HG02678 (cell line): ENCODE data around the gene TRPM5.
"Not testable (repeated sequence)": the region's sequence is repeated elsewhere in the genome, so short reads cannot be mapped to it uniquely, and the experiment has no call there.

ENCODE experiments used
- ATAC-seq: cut with Tn5 transposase; IDR thresholded peaks from one replicate; pipeline ENCODE4 v1.9.1; 2021; ENCODE audit warnings: mild to moderate bottlenecking, moderate library complexity; ENCODE audit not compliant: unreplicated experiment

The TRPM5 gene, protein sequence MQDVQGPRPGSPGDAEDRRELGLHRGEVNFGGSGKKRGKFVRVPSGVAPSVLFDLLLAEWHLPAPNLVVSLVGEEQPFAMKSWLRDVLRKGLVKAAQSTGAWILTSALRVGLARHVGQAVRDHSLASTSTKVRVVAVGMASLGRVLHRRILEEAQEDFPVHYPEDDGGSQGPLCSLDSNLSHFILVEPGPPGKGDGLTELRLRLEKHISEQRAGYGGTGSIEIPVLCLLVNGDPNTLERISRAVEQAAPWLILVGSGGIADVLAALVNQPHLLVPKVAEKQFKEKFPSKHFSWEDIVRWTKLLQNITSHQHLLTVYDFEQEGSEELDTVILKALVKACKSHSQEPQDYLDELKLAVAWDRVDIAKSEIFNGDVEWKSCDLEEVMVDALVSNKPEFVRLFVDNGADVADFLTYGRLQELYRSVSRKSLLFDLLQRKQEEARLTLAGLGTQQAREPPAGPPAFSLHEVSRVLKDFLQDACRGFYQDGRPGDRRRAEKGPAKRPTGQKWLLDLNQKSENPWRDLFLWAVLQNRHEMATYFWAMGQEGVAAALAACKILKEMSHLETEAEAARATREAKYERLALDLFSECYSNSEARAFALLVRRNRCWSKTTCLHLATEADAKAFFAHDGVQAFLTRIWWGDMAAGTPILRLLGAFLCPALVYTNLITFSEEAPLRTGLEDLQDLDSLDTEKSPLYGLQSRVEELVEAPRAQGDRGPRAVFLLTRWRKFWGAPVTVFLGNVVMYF (N-terminal part only)

DNA sequence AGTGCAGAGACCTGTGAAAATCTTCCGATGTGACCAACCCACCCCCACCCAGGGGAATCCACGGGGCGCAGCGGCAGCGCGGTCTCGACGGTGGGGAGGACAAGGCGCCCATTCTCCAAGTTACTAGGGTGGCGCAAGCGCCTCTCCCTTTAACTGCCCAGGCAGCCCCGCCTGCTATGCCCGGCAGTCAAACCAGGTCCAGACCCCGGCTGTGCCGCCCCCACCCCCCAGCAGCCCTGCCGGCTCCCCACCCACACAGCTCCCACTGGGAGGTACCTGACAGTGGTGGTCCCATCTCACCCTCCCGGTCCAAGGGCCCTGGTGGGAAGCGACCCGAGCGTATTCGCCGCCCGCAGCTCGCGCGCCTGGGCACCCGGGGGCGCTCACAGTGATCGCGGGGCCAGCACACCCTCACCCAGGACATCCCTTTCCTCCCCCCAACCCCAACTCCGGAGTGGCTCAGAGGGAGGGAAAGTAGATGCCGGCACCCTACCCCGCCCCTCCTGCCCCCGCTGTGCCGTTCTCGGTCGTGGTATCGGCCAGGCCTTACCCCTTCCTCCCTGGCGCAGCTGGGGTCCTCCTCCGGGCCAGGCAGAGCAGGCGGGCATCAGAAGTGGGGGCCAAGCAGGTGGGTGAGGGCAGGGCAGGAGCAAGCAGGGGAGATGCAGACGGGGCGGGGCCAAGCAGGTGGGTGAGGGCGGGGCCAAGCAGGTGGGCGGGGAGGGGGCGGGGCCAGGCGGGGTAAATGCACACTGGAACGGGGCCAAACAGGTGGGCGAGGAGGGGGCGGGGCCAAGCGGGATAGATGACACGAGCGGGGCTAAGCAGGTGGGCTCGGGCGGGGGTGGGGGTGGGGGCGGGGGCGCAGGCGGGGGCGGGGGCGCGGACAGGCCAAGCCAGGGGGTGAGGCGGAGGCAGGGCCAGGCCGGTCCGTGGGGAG, at the start of gene TRPM5:
Gene TRPM5, minus strand, starts transcription at position 634 of the 940 bp plus-strand sequence. CDS start 21,478 bp downstream, outside the sequence.
- ATAC-seq: no peak

DNA sequence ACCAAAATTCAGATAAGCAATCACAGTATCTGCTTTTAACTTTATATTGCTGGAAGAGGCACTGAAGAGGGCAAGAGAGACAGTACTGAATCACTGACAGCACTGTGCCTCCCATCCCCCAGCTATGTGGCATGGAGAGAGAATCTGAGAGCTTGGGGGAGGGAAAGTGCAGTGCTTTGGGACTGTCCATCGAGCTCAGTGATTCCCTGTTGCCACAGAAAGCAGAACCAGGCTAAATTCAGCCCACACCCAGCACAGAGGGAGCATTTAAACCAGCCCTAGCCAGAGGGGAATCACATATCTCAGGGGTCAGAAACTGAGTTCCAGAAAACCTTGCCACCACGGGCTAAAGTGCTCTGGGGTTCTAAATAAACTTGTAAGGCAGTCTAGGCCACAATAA, 44.8 kb upstream of the TRPM5 start:
- ATAC-seq: no peak

DNA sequence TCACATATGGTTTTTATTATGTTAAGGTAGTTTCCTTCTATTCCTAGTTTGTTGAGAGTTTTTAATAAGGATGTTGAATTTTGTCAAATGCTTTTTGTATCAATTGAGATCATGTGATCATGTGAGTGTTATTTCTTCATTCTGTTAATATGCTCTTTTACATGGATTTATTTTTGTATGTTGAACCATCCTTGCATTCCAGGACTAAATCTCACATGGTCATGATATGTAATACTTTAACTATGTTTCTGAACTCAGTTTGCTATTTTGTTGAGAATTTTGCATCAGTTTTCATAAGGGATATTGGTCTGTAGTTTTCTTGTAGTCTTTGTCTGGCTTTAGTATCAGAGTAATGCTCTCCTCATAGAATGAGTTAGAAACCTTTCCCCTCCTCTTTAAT, 43.7 kb upstream of the TRPM5 start:
- ATAC-seq: no peak

DNA sequence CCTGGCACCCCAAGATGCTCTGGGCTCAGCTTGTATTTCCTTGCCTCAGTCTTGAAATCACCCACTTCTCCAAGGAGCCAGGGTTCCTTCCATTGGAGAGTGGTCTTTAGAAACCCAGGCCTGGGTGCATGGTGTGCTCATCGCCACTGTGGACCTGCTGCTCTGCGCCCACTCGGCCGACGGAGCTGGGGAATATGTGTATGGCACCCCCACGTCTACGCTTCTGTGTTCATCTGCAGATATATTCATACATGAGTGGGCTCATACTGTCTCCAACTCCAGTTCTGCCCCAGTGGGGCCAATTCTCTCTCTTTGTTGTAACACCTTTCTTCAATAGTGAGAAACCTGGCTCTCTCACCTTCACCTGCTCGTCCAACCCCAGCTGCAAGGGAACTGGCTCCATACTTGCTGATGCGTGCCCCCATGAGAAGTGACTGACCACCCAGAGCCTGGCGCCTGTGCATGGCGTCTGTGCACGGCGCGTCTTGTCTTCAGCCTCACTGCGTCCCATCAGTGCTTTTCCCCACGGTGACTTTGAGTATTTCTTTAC, 40.3 kb upstream of the TRPM5 start:
- no peak for ATAC-seq

DNA sequence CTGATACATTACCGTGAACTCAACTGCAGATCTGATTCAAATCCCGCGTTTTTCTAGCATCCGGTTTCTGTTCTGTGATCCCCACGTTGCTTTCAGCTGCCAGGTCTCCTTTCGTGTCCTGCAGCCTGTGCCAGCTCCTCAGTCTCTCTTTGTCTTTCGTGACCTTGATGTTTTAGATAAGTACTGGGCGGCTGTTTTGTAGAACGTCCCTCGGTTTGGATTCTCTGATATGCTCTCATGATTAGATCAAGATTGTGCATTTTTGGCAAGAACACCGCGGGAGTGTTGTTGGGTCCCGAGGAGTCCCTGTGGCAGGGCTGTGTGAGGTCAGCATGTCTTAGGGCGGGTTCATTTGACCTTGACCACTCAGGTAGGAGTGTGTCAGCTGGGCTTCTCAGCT, 39.1 kb upstream of the TRPM5 start:
- ATAC-seq: no peak

DNA sequence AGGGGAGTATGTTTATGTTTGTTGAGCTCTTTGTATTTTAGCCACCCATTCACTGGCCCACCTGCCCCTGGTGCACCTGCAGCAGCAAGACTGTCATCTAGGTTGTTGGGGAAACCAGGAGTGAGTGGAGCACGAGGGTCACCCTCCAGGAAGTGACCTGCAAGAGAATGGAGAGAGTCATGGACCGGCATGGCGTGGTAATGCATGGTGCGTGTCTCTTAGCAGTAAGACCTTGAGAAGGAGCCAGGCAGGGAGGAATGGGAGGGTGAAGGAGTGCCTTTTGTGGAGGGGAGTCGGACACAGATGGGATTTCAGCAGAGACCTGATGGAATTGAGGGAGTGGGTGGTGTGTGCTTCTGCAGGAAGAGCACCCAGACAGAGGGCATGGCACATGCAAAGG, 38.4 kb upstream of the TRPM5 start:
- ATAC-seq: no peak

DNA sequence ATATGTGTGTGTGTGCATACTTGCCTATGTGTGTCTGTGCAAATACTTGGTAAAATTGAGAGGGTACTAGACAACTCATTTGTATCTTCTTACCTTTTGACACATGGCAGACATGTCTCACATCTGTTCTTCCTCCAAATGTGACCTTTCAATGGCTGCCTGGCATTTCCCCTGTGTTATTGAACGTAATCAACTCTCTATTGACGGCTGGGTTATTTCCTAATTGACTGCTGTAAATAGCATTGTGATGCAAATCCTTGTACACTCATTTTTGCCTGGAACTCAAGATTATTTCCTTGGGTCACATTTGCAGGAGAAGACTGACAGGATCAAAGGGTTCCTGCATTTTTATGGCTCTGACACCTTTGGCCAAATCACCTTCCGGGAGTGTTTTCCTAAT, 37.9 kb upstream of the TRPM5 start:
- ATAC-seq: no peak

DNA sequence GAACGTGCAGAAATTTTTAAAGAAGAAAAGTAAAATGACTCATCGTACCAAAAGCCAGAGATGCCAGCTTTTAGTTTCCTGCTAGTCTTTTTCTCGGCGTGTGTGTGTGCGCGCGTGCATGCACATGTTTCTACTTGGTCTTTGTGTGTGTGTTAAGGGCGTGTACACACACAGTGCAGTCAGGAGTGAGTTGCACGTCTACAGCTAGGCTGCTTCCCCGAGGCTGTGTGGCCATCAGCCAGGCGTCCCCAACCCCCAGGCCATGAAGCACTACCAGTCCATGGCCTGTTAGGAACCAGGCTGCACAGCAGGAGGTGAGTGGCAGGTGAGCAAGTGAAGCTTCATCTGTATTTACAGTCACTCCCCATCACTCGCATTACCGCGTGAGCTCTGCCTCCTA, 36.9 kb upstream of the TRPM5 start:
- no peak for ATAC-seq

DNA sequence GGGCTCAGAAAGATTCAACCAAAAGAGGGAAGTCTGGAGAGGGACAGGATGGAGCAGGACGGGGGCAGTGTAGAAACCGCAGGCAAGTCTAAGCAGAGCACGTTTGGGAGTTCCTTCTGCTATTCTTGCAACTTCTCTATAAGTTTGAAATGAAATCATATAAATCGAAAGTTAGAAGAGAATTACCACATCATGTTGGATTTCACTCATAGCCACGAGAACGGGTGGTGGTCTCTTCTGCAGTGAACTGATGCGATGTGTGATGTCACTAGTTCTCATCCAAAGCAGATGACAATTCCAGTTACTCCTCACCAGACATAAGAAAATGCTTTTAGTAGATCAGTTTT, 36.5 kb upstream of the TRPM5 start:
- no peak for ATAC-seq

DNA sequence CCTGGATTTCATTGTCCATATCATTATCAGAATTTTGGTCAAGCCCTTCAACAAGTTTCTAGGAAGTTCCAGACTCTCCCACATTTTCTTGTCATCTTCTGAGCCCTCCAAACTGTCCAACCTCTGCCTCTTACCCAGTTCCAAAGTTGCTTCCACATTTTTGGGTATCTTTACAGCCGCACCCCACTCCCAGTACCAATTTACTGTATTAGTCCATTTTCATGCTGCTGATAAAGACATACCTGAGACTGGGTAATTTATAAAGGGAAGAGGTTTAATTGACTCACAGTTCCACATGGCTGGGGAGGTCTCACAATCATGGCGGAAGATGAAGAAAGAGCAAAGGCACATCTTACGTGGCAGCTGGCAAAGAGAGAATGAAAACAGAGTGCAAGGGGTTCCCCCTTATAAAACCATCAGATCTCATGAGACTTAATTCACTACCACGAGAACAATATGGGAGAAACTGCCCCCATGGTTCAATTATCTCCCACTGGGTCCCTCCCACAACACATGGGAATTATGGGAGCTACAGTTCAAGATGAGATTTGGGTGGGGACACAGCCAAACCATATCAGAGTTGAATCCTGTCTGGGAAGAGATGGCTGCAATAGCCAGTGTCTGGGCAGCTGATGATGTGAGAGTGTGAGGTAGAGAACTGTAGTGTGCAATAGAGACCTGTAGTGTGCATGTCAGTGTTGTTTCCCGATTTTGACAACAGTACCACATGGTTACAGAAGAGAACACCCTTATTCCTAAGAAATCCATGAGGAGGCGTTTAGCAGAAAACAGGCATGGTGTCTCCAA, 36.0 kb upstream of the TRPM5 start:
- ATAC-seq: not testable (repeated sequence)

DNA sequence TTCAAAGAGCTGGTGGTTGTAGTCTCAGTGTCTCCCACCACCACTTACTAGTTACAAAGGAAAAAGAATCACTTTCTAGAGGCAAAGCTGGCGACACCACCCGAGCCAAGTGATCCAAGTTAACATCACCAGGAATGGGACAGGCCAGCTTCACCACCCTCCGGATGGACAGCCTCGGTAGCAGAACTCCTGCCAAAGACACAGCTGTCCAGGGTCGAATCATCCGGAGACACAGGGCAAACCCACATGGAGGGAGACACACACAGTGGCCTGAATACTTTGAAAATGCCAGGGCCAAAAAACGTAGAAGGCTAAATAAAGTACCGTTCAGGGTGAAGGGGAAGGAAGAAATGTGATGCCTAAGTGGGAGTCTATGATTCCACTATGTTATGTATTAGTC, 33.6 kb upstream of the TRPM5 start:
- no peak for ATAC-seq

DNA sequence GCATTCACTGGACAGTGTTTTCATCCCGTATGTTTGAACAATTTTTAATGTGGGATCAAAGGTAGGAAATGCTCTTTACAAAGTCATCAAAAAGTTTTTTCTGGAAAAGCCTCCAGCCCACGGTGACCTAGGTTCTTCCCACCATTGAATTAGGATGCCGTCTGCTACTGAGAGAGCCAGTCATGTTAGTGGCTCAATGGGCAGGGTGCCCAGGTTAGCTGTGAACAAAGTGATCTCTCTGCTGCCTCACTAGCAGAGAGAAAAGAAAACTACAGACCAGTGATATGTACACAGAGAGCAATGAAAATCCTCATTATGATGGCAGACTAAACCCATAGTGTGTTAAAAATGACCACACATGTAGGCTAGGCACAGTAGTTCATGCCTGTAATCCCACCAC, 32.9 kb upstream of the TRPM5 start:
- no peak for ATAC-seq

DNA sequence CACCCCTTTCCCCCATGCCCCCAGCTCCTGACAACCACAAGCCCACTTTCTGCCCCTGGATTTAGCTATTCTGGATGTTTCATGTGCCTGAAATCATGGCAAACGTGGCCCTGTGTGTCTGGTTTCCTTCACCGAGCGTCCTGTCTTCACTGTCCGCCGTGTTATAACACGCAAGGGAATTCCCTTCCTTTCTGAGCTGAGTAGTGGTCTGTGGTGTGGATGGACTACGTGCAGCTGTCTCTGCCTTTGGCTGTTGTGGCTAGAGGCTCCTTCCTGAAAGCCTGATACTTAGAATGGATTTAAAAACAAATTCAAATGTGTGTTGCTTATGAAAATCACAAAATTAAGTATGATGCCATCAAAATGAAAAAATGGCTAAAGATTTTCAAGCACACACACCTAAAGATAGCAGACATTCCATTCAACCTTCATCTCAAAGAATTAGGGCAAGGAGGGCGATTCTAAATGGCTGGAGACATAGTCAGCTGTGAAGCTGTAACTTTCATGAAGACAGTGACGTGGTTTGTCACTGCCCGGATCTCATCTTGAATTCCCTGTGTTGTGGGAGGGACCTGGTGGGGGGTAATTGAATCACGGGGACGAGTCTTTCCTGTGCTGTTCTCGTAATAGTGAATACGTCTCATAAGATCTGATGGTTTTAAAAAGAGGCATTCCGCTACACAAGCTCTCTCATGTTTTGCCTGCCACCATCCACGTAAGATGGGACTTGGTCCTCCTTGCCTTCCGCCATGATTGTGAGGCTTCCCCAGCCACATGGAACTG, 31.0 kb upstream of the TRPM5 start:
- no peak for ATAC-seq

DNA sequence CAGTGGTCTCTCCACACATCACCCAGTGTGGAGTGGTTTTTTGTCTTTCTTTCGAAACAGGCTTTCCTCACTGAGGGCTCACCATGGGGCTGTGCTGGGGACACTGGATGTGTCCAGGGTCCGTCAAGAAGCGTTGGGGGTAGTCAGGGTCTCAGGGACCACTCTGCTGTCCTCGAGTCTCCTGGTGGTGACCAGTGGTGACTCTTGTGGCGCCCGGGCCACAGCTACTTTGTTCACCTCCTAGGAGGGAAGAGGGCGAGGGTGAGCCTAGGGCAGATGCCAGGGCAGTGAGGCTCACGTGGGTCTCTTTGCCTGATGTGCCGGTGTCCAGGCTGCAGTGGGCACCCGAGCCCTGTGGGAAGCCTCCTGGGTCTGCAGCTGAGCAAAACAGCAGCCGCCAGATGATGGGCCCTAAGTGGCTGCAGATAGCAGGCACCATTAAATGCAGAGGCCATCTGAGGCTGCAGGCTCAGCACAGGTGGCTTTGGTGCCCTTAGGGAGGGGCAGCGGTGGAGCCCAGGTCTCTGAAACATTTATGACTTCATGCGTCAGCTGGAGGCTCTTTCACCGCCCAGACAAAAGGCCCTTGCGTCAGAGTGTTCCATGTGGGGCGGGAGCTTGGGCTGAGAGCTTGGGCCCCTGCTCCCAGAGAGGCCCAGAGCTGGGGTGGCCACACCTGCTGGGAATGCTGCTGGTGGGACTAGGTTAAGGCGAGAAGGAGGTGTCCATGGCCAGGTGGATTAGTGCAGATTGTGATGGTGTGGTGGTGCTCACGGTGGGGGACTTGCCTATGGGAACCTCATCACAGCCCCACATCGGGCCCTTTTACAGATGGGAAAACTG, 30.0 kb upstream of the TRPM5 start:
- ATAC-seq: no peak

DNA sequence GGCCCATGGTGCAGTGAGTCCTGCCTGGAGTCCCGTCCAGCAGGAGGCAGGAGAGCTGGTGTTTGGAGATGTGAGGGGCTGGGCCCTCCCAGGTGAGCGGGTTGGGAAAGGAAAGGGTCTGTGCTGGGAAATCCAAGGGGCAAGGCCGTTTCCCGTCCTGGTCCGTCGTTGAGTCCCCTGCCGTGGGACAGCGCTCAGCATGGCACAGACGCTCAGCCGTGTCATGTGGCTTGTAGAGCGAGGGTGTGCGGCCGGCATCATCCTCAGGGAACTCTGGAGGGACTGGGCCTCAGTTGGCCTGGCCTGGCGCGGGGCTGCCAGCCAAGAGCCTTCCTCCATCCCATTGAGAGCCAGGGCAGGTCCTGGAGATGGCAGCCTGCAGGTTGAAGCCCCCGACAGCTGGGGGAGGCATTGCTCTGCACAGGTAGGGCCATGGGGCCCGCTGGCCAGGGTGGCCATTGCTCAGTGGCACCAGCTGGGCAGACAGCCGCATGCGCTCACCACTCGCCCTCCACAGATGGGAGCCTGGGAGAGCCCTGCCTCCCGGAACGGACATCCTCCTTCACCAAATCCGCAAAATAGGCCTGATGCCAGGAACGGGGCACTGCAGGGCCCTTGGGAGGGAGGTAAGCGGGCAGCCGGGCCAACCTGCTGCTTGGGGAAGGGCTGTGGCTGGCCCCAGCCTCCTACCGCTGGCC, 29.2 kb upstream of the TRPM5 start:
- ATAC-seq: no peak

DNA sequence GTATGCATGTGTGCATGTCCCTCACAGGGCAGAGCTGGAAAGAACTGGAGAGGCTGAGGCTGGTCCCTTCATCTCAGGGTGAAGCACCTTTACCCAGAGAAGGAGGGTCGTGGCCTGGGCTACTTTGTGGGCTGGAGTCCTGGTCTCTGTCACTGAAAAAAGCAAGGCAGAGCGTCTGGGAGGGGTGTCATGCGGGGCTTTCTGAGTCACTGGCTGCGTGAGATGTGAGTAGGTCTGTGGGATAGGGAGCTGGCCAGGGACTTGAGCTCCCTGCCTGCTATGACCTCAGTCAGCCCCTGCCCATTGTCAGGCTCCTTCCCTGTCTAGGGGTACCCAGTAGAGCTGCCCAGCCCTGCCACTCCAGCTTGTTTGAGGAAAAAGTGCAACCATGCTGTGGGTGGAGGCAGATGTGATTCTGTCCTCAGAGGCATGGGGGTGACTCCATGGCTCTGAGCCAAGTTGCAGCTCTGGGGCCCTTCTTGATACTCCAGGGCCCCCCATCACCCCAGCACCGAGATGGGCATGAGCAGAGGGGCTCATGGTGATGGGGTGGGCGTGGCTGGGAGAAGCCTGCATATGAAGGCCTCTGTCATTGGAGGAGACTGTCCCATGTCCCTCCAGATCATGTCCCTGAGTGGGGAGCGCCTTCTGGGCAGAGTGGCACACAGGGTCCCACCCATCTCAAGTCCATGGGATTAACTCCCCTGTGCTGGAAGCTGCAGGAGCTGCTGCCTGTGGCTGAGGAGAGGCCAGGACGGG, 28.3 kb upstream of the TRPM5 start:
- no peak for ATAC-seq

DNA sequence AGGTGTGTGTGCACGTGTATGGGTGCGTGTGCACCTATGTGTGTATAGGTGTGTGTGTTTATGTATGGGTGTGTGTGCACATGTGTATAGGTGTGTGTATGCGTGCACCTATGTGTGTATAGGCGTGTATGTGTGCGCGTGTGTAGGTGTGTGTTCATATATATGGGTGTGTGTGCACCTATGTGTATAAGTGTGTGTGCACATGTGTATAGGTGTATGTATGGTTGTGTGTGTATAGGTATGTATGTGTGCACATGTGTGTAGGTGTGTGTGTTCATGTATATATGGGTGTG, 27.4 kb upstream of the TRPM5 start:
- no peak for ATAC-seq
